Measurements from ENCODE around the gene C4orf50.

C4orf50 gene

GRCh38 chr4:6022607-6023288 is 4.5 kb upstream of the C4orf50 start:
- TF ChIP-seq POU6F1 (CRISPR knock-in tag; IDR thresholded peaks at IDR 0.05; ENCODE audit: borderline replicate concordance, low read depth) (no peak), ZNF565 (CRISPR knock-in tag; conservative IDR thresholded peaks at IDR 0.05; ENCODE audit: low read depth) (no peak)
- ATAC-seq, result no peak

DNA sequence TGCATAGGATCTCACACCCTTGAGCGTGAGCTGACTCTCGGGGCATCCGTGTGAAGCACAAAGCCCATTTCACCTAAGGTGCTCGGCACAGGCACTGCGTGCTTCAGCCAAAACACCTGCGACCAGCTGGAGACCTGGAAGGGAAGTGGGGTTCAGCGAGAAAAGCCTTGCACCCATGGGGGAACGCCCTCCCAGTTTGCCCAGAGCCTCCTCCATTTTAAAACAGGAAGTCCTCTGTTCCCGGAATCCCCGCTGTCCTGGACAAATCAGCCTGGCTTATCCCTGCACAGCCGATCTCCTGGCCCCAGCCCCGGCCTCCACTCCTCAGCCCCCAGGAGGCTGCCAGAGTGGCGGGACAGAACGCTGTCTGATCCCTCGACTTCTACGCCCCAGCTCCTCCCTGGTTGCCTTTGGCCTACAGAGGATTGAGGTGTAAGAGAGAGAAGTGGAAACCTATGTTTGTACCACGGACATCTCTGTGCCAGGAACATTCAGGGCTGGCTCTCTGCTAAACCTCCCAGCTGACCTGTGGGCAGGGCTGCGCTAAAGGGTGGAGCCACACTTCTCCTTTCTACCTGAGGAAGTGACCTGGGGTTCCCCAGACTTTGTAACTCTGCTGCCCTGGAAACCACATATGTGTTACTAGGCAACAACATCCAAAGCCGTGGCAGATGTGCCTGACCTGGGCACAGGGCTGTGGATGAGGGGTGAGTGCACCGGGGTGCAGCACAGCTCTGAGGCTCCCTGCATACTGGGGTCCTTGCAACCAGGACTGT is 3.8 kb upstream of the C4orf50 start:
- no peak for TF ChIP-seq ZNF8 (CRISPR knock-in tag; IDR thresholded peaks at IDR 0.05)
- no peak for TF ChIP-seq ARNTL (CRISPR knock-in tag; IDR thresholded peaks at IDR 0.05; ENCODE audit: borderline replicate concordance, low read depth)
- TF ChIP-seq ZFP3 (CRISPR knock-in tag; IDR thresholded peaks at IDR 0.05), result no peak
- ATAC-seq, result no peak

- ATAC-seq, result no peak
- no peak for TF ChIP-seq OSR1 (CRISPR knock-in tag; IDR thresholded peaks at IDR 0.05)
- no peak for TF ChIP-seq TOX (CRISPR knock-in tag; IDR thresholded peaks at IDR 0.05; ENCODE audit: borderline replicate concordance)
- TF ChIP-seq ESRRG (CRISPR knock-in tag; IDR thresholded peaks at IDR 0.05), result no peak
- no peak for TF ChIP-seq PATZ1 (CRISPR knock-in tag; IDR thresholded peaks at IDR 0.05; ENCODE audit: borderline replicate concordance)
- TF ChIP-seq CREB5 (CRISPR knock-in tag; IDR thresholded peaks at IDR 0.05; ENCODE audit: low read depth), result no peak
- TF ChIP-seq, protein P1, sequence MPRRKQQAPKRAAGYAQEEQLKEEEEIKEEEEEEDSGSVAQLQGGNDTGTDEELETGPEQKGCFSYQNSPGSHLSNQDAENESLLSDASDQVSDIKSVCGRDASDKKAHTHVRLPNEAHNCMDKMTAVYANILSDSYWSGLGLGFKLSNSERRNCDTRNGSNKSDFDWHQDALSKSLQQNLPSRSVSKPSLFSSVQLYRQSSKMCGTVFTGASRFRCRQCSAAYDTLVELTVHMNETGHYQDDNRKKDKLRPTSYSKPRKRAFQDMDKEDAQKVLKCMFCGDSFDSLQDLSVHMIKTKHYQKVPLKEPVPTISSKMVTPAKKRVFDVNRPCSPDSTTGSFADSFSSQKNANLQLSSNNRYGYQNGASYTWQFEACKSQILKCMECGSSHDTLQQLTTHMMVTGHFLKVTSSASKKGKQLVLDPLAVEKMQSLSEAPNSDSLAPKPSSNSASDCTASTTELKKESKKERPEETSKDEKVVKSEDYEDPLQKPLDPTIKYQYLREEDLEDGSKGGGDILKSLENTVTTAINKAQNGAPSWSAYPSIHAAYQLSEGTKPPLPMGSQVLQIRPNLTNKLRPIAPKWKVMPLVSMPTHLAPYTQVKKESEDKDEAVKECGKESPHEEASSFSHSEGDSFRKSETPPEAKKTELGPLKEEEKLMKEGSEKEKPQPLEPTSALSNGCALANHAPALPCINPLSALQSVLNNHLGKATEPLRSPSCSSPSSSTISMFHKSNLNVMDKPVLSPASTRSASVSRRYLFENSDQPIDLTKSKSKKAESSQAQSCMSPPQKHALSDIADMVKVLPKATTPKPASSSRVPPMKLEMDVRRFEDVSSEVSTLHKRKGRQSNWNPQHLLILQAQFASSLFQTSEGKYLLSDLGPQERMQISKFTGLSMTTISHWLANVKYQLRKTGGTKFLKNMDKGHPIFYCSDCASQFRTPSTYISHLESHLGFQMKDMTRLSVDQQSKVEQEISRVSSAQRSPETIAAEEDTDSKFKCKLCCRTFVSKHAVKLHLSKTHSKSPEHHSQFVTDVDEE (CRISPR knock-in tag; IDR thresholded peaks at IDR 0.05), result no peak
- no peak for TF ChIP-seq PPARA (CRISPR knock-in tag; IDR thresholded peaks at IDR 0.05; ENCODE audit: borderline replicate concordance)
- TF ChIP-seq ZFP3 (CRISPR knock-in tag; IDR thresholded peaks at IDR 0.05), result no peak
These were observed 2.4 kb upstream of the C4orf50 start for GRCh38 chr4:6020613-6021012.

GRCh38 chr4:6019316-6020263 is 1.4 kb upstream of the C4orf50 start:
- no peak for ATAC-seq
- TF ChIP-seq ZNF8 (CRISPR knock-in tag; IDR thresholded peaks at IDR 0.05) (no peak), ZFP30 (CRISPR knock-in tag; IDR thresholded peaks at IDR 0.05) (no peak), ARNTL (CRISPR knock-in tag; IDR thresholded peaks at IDR 0.05; ENCODE audit: borderline replicate concordance, low read depth) (no peak), PPARA (CRISPR knock-in tag; IDR thresholded peaks at IDR 0.05; ENCODE audit: borderline replicate concordance) (no peak), CSDC2 (CRISPR knock-in tag; IDR thresholded peaks at IDR 0.05) (no peak), ZC3H10 (CRISPR knock-in tag; IDR thresholded peaks at IDR 0.05) (no peak), ZNF565 (CRISPR knock-in tag; conservative IDR thresholded peaks at IDR 0.05; ENCODE audit: low read depth) (no peak), CREB5 (CRISPR knock-in tag; IDR thresholded peaks at IDR 0.05; ENCODE audit: low read depth) (no peak), ESRRG (CRISPR knock-in tag; IDR thresholded peaks at IDR 0.05) (no peak)
- TF ChIP-seq, protein P1 (CRISPR knock-in tag; IDR thresholded peaks at IDR 0.05), result no peak

Measured in SK-N-SH treated with all-trans-retinoic acid at 6 μM for 48 hours (cell line).